Activated CD4-positive, alpha-beta T cell treated with anti-CD3 and anti-CD28 coated beads for 1 hour (primary cell): ENCODE results near the gene DACT3.

Source experiments
- DNase-seq: peaks from one replicate; pipeline ENCODE4 v3.0.0-alpha.2; 2020

DACT3 gene

DNA sequence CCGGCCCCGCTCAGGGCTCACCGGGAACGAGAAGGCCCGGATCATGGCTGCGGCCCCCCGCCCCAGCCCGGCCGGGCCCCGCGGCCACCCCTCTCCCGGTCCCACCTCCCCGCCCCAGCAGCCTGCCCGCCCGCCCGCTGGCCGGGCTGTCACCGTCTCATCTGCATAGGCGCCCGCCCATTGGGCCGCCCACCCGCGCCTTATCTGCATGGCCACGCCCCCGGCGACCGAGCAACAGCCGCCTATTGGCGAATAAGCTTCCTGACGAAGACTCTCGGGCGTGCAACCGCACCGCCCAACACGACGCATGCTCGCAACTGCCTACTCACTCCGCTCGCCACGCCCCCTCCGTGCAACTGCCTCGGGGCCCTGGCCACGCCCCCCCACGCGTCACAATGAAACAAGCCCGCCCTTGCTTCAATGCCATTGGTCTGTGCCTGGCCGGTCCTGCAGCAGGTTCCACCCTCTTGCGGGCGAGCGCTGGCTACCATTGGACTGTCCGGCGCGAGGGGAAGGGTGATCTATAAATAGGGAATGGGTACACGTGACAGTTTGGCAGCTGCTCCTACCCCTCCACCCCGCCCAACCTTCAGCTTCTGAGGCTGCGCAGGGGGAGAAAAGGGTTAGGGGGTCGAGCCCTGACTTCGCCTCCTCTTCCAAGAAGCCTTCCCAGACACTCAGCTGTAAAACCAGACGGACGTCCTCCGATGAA is at the start of gene DACT3:
Gene DACT3 (minus strand): TSS at position 163 of the 712 bp plus-strand sequence. CDS start 118 bp downstream, at position 45.
- peak; percentile 100 for DNase-seq

DNA sequence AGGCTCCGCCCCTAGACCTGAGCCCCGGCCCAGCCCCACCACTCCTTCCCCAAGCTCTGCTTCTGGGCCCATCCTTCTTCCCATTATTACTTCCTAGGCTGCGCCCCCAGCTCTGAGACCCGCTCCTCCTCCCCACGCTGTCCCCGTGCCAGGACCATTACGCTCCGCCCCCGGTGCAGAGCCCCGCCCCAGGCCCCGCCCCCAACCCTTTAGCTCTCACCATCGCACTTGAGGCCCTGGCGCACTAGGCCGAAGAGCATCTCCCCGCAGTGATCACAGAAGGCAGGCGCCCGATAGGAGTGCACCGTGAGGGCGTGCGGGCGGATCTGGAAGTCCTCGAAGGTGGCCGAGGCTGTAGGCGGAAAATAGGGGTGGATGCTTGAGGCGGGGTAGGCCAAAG is 49.7 kb upstream of the DACT3 start:
- DNase-seq: no peak

DNA sequence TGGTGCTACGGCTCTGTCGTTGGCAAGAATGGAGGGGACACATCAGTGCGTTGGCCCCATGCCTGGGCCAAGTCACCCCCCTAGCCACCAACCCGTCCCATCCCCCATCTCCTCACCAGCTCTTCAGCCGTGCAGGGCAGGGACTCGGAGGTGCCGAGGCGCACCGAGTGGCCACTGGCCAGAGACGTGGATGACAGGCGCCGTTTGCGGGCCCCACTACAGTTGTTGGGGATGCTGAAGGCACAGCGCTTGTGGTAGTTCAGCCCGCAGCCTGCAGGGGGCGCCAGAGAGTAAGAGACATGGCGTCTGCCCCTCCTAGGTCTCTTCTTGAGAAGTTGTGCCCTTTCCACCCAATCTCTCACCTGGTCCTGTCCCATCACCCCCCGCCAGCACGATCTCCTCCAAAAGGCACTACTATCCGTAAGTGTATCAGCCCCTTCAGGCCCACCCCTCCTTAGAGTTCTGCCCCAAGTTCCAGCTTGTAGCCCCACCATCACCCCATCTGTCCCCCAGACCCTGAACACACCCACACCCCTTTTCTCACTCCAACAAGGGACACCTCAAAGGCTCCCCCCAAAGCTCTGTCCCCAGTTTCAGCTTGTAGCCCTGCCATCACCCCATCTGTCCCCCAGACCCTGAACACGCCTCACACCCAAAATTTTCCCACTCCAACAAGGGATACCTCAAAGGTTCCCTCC is 43.5 kb upstream of the DACT3 start:
- DNase-seq: peak; percentile 80

- no peak for DNase-seq
Observed at GRCh38 chr19:46700704-46701103, 39.7 kb upstream of the DACT3 start.

DNA sequence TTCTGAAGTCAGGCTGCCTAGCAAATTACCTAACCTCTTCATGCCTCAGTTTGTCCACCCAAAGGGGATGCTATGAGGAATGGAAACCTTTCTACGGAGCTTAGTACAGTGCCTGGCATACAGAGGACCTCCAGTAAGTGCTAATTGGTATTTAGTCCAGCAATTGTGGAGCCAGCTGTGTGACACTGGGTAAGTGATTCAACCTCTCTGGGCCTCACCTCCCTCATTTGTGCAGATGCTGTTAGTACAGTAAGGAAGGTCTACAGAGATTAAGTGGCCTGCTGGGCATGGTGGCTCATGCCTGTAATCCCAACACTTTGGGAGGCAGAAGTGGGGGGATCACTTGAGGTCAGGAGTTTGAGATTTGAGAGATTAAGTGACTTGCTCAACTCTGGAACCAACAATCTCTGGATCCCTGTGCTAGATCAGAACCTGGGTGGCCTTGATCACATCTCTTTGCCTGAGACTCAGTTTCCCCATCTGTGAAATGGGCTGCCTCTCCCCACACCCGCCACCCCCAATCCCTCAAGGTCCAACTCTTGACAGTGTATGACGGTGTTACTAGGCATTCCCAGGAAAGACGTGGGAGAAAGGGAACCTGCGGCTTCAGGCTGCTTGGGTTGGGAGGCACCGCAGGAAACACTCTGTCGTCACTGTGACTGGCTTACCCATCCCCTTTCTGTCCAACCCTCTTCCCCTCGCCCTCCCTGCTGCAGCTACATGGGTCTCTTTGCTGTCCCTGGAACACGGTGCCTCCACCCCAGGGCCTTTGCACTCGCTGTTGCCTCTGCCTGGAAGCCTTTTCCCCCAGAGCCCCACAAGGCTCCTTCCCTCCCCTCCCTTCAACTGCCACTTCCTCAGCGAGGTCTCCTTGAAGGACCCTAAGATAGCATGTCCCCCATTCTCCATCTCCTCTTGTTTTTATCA is 37.7 kb upstream of the DACT3 start:
- DNase-seq: no peak

GRCh38 chr19:46697204-46697960 is 36.4 kb upstream of the DACT3 start:
- DNase-seq: no peak

- DNase-seq: no peak
Observed at GRCh38 chr19:46696866-46697203, 35.9 kb upstream of the DACT3 start.

DNA sequence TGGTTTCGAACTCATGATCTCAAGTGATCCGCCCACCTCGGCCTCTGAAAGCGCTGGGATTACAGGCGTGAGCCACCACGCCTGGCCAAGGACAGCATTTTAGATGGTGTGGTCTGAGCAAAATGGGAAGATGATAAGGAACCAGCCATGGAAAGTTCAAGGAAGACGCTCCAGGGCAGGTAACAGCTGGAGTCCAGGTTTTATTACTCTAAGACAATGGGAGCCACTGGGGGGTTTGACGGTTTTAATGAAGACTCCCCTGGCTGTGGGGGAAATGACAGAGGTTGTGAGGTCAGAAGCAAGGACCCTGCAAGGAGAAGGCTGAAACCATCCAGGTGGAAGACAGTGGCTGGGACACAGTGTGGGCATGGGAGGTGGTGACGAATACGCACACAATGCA is 35.1 kb upstream of the DACT3 start:
- no peak for DNase-seq

DNA sequence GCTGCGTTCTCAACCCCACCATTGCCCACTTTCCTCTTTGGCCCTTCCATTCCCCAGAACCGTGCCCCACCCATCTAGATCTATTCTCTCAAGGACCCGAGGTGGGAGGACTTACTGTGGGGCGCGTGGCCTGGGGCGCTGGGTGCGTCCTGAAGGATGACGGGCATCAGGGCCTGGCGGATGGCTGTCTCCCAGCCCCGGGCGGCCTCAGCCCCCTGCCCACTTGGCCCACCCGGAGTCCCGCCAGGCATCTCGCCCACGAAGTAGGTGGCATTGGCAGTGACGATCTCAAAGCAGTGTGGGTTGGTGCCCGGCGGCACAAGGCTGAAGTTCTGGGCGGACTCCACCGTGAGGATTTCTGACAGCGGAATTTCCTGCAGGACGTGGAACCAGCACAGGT is 32.8 kb upstream of the DACT3 start:
- DNase-seq: no peak

DNA sequence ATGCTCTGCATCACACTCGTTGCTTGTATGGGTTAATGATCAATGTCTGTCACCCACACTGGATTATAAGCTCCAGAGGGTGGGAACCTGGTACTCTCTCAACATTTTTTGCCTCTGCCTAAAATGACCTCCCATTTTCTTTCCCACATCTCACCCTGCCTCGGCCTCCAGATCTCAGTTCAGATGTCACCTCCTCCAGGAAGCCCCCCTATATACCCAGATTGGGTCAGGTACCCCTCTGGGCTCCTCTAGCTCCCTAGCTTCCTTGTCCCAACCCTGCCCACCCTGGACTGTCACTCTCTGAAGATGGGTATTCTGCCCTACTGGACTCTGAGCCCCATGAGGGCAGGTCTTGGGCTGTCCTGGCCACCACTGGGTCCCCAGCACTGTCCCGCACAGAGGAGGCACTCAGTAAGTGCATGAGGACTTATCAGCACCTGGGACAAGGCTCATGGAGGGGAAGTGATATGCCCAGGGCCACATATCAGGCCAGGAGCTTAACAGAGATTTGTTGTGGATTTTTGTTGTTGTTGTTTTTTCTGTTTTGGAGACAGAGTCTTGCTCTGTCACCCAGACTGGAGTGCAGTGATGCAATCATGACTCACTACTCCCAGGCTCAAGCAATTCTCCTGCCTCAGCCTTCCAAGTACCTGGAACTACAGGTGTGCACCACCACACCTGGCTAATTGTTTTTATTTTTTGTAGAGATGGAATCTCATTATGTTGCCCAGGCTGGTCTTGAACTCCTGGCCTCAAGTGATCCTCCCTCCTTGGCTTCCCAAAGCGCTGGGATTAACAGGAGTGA is 32.1 kb upstream of the DACT3 start:
- DNase-seq: no peak

DNA sequence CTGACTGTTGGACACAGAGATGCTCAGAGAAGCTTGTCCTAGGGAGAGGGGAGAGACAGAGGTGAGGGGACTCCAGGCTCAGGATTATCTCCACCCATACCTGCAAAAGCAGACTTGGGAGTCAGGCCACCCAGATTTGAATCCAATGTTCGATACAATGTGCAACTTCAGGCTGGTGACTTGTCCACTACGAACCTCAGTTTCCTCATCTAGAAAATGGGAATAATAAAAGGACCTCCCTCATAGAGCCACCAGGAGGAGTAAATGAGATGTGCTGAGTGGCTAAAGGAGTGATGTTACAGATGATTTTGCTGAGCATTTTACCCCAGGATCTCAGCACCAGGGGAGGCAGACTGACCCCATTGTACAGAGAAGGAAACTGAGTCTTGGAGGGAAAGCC is 31.0 kb upstream of the DACT3 start:
- DNase-seq: no peak

DNA sequence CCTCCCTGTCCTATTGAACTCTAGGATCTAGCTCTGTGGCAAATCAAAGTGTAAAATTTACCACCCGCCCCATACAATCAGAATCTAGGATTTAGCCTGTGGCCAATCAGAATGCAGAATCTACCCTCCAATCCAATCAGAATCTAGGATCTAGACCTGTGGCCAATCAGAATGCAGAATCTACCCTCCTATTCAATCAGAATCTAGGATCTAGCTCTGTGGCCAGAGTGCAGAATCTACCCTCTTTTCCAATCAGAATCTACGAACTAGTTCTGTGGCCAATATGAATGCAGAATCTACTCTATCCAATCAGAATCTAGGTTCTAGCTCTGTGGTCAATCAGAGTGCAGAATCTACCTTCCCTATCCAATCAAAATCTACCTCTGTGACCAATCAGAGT is 30.1 kb upstream of the DACT3 start:
- no peak for DNase-seq

DNA sequence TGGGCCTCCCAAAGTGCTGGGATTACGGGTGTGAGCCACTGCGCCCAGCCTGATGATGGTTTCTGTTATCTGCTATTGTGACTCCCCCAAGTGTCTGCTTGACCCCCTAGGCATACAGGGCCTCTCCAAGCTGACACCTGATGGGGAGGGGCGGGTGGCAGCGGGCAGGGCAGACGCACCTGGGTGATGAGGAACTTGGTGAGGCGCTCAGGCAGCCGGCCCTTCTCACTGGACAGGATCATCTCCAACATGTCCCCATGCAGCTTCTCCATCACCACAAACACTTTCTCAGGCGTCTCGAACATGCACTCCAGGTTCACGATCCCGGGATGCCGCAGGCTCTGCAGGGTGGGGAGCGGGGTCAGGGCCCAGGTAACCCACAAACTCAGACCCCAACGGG is 28.4 kb upstream of the DACT3 start:
- no peak for DNase-seq

GRCh38 chr19:46687438-46688145 is 26.6 kb upstream of the DACT3 start:
- DNase-seq: no peak

DNA sequence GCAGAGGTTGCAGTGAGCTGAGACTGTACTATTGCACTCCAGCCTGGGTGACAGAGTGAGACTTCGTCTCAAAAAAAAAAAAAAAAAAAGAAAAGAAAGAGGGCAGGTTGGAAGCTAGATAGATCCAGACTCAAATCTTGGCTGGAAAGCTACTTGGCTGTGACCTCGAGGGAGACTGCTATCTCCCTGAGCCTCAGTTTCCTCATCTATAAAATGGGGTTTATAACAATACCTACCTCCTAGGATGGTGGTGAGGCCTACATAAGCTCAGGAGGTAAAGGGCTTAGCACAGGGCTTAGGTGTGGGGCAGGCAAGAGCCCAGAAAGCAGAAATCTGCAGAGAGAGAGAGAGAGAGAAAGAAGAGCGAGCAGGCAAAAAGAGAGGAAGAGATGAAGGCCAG is 24.2 kb upstream of the DACT3 start:
- no peak for DNase-seq

DNA sequence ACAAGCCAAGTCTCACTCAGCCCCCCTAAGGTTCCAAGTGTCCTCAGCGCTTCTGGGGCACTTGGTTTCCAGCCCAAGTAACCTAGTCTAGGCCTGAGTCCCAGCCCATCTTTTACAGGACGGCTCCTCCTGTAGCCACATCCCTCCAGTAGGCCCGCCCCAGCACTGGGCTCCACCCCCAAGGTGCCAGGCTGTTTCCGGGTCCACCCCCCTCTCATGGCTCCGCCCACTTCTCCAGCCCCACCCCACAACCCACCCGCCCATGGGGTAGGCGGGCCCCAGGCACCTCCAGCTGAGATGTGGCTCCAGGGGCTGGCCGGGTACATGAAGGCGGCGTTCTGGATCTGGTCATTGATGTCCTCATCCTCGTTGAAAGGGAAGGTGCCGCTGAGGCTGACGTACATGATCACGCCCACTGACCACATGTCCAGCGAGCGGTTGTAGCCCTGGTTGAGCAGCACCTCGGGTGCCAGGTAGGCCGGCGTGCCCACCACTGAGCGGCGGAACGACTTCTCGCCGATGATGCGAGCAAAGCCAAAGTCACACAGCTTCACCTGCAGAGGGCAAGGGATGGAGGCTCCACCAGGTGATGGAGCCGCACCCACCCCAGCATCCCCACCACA is 17.2 kb upstream of the DACT3 start:
- DNase-seq: peak; percentile 51

DNA sequence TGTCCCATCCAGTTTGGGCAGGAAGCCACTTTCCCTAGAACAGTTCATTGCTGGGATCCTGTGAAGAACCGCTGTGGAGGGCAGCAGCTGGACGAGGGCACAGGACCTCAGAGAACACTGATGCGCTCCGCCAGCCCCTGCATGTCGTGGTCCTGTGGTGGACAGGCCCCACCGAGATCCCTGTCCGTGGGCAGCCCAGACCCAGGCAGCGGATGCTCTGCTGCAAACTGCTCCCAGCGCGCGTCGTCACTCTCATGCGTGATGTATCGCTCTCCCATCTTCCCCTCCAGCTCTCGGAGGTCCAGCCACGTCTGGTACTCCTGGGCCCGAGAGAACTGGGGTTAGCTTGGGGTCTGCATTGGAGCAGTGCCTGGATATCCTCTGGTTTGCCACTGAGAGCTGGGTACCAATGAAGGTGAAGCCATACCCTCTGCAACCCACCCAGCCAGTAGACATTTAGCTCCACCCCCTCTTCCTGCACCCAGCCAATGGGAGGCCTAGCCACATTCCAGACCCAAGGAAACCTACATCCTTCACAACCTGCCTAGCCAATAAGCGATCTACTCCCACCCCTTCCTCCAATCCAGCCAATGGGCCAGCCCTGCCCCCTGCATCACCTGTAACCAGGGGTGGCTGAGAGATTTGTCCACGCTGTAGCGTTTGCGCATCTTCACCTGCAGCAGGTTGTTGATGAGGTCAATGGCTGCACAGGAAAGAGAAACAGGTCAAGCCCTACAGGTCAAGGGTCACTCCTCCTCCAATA is 13.6 kb upstream of the DACT3 start:
- DNase-seq: no peak

GRCh38 chr19:46670813-46671212 is 9.8 kb upstream of the DACT3 start:
- no peak for DNase-seq

GRCh38 chr19:46668662-46669061 is 7.7 kb upstream of the DACT3 start:
- no peak for DNase-seq

DNA sequence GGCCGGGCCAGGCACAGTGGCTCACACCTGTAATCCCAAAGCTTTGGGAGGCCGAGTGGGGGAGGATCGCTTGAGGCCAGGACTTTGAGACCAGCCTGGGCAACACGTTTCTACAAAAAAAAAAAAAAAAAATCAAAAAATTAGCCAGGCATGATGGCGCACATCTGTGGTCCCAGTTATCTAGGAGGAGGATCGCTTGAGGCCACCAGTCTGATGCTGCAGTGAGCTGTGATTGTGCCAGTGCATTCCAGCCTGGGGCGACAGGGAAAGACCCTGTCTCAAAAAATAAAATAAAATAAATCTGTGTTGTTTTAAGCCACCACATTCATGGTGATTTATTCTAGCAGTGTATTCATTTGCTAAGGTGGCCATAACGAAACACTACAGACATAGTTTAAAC is 4.1 kb upstream of the DACT3 start:
- no peak for DNase-seq
